ENCODE data around the gene SKA2.

GRCh38 chr17:59074494-59074893 is 80.5 kb downstream of the SKA2 start:
- TF ChIP-seq EZH2 (IDR thresholded peaks at IDR 0.05) (no peak), POLR2AphosphoS5 (IDR thresholded peaks at IDR 0.05; ENCODE audit: borderline replicate concordance, low read depth, low read length) (no peak), FOXP2 (optimal IDR thresholded peaks at IDR 0.05; ENCODE audit: control extremely low read depth, extremely low read length, insufficient read depth) (no peak)

All from SK-N-MC (cell line).